Lower lobe of right lung (tissue), 2 donors: Measurements from ENCODE around the gene ELMOD1. TPM values are rescaled to one million over a fixed set of nuclear protein-coding genes. Genes with fewer than 3 reads are reported as not detected.

ENCODE experiments used
- ATAC-seq, 2 donors: fragments of 200-7000 bp; cut with Tn5 transposase; one replicate each; pipeline ENCODE4 v1.9.1; 2020 to 2022; ENCODE audit warnings: mild to moderate bottlenecking in 2 of 2, moderate library complexity in 2 of 2
- DNase-seq: peaks from one replicate; pipeline ENCODE4 v3.0.0-alpha.2; 2020
- H3K27ac ChIP-seq: fragments of 200-600 bp; one replicate; pipeline ENCODE4 v1.8.0; 2022
- H3K27me3 ChIP-seq: fragments of 200-600 bp; one replicate; pipeline ENCODE4 v1.8.0; 2022; ENCODE audit warnings: low read depth
- H3K36me3 ChIP-seq: fragments of 200-600 bp; one replicate; pipeline ENCODE4 v1.8.0; 2022; ENCODE audit warnings: mild to moderate bottlenecking
- H3K4me1 ChIP-seq: fragments of 200-600 bp; one replicate; pipeline ENCODE4 v1.8.0; 2022
- H3K4me3 ChIP-seq: fragments of 200-600 bp; one replicate; pipeline ENCODE4 v1.8.0; 2022; ENCODE audit warnings: mild to moderate bottlenecking
- H3K9me3 ChIP-seq: fragments of 200-600 bp; one replicate; pipeline ENCODE4 v1.8.0; 2022
- CTCF ChIP-seq: fragments of 200-600 bp; IDR thresholded peaks from one replicate; pipeline ENCODE4 v1.8.0; 2022; ENCODE audit warnings: antibody characterized with exemption, mild to moderate bottlenecking
- intact Hi-C: fragments of 100-400 bp; cut with DNase I; formaldehyde crosslinking; loops from one replicate; pipeline ENCODE4 v1.11.0; 2022
- total RNA-seq: library from RNA; stranded (reverse); fragmentation: NEBNext Ultra II Directional; extraction: Animal tissue kit (Norgen Biotek cat#: 25700); gene quantifications from one replicate; pipeline ENCODE4 v1.2.1, GENCODE V29; 2021
- donor health status: DM: no; HTN: yes; CAD: no; lungs with severe emphysema.

ELMOD1 gene
- total RNA-seq, 1 donor from 2014 or later: 1.8 TPM

GRCh38 chr11:107653076-107653475 is 62.1 kb downstream of the ELMOD1 start:
- no peaks in the 10 kb centered on the region for H3K27me3 ChIP-seq
- no peak for ATAC-seq
- no peak overlapping the region for H3K4me3 ChIP-seq
- H3K9me3 ChIP-seq: no peaks in the 10 kb centered on the region
- no peak for TF ChIP-seq CTCF
- no peaks in the 10 kb centered on the region for H3K4me1 ChIP-seq
- DNase-seq: no peak
- H3K36me3 ChIP-seq: no peaks in the 10 kb centered on the region
- H3K27ac ChIP-seq: no peak overlapping the region
- intact Hi-C loops: no loop called here

DNA sequence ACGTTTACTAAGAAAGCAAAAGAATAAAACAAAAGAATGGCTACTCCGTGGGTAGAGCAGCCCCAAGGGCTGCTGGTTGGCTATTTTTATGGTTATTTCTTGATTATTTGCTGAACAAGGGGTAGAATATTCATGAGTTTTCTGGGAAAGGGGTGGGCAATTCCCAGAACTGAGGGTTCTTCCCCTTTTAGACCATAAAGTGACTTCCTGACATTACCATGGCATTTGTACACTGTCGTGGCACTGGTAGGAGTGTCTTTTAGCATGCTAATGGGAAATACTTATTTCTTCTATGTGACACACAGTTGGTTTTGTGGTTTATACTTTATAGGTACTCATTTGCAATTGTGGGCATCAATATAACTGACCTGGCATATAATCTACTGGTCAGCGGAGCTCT is 64.7 kb downstream of the ELMOD1 start:
- no peak overlapping the region for H3K4me3 ChIP-seq
- no peaks in the 10 kb centered on the region for H3K36me3 ChIP-seq
- no peak for ATAC-seq
- H3K9me3 ChIP-seq: no peaks in the 10 kb centered on the region
- TF ChIP-seq CTCF: no peak
- no peaks in the 10 kb centered on the region for H3K27me3 ChIP-seq
- no peak for DNase-seq
- no peaks in the 10 kb centered on the region for H3K4me1 ChIP-seq
- no peak overlapping the region for H3K27ac ChIP-seq
- intact Hi-C loops: no loop called here

GRCh38 chr11:107659310-107659709 is 68.4 kb downstream of the ELMOD1 start:
- Histone ChIP-seq H3K9me3 (no peaks in the 10 kb centered on the region), H3K36me3 (no peaks in the 10 kb centered on the region), H3K27me3 (no peaks in the 10 kb centered on the region), H3K27ac (no peak overlapping the region), H3K4me3 (no peak overlapping the region), H3K4me1 (no peaks in the 10 kb centered on the region)
- TF ChIP-seq CTCF: no peak
- ATAC-seq (no peak), DNase-seq (no peak)
- intact Hi-C loops: no loop called here

- intact Hi-C loops: no loop called here
- Histone ChIP-seq H3K9me3 (no peaks in the 10 kb centered on the region), H3K27me3 (no peaks in the 10 kb centered on the region), H3K27ac (no peak overlapping the region), H3K4me3 (no peak overlapping the region), H3K4me1 (no peaks in the 10 kb centered on the region), H3K36me3 (no peaks in the 10 kb centered on the region)
- ATAC-seq: no peak
- no peak for TF ChIP-seq CTCF
- no peak for DNase-seq
These were observed 69.1 kb downstream of the ELMOD1 start for GRCh38 chr11:107660066-107660465.

- DNase-seq: no peak
- H3K4me1 ChIP-seq: no peaks in the 10 kb centered on the region
- no peak overlapping the region for H3K4me3 ChIP-seq
- no peaks in the 10 kb centered on the region for H3K36me3 ChIP-seq
- no peaks in the 10 kb centered on the region for H3K9me3 ChIP-seq
- ATAC-seq: no peak
- intact Hi-C loops: no loop called here
- no peaks in the 10 kb centered on the region for H3K27me3 ChIP-seq
- H3K27ac ChIP-seq: no peak overlapping the region
- no peak for TF ChIP-seq CTCF
These were observed 70.7 kb downstream of the ELMOD1 start for GRCh38 chr11:107661656-107662055.

GRCh38 chr11:107665018-107665417 is 74.1 kb downstream of the ELMOD1 start:
- ATAC-seq: no peak
- no peaks in the 10 kb centered on the region for H3K27me3 ChIP-seq
- no peaks in the 10 kb centered on the region for H3K4me1 ChIP-seq
- H3K27ac ChIP-seq: no peak overlapping the region
- no peaks in the 10 kb centered on the region for H3K9me3 ChIP-seq
- intact Hi-C loops: no loop called here
- no peak for TF ChIP-seq CTCF
- H3K4me3 ChIP-seq: no peak overlapping the region
- no peaks in the 10 kb centered on the region for H3K36me3 ChIP-seq
- DNase-seq: no peak
